HG02884 (cell line): ENCODE measurements around the gene CACNB4.

Source experiments
- ATAC-seq: cut with Tn5 transposase; IDR thresholded peaks from one replicate; pipeline ENCODE4 v1.9.1; 2021; ENCODE audit warnings: mild to moderate bottlenecking, moderate library complexity; ENCODE audit not compliant: unreplicated experiment

The CACNB4 gene

GRCh38 chr2:151837926-151838325 lies 260.9 kb downstream of the CACNB4 start:
- ATAC-seq, result no peak

- ATAC-seq, result peak; percentile 92
Measured at GRCh38 chr2:151833984-151834383, 264.9 kb downstream of the CACNB4 start.

GRCh38 chr2:151830961-151831360 lies 267.9 kb downstream of the CACNB4 start:
- no peak for ATAC-seq

- no peak for ATAC-seq
Measured at GRCh38 chr2:151828890-151829324, 269.9 kb downstream of the CACNB4 start.

- peak; percentile 95 for ATAC-seq
Measured at GRCh38 chr2:151828143-151828889, 270.5 kb downstream of the CACNB4 start, which contains the start of gene ARL5A. ARL5A (minus strand) TSS chr2:151828421; CDS start chr2:151828176, 245 bp downstream.

DNA sequence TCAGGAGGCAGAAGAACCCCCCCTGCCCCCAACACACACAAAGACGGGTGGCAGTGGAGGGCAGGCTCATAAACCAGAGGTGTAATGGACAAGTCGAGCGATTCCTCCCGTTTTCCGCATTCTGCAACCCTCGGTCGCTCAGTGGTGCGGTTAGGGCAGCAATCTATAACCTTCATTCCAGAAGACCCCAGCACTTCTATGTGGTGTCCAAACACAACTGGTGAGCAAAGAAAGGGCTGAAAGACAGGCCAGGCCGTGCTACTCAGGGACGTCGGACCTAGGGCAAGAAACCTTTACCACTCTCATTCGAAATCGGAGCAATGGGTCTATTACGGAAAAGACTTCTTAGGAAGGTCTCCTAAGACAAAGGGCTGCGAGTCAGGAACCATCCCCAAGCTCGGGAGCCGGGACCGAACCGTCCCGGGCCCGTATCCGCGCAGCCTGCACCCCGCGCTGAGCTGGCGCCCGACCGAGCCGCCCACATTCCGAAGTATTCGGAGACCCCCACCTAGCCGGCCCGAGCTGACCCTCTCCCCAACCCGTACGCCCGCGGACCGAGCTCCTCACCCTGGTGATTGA lies 271.2 kb downstream of the CACNB4 start:
- ATAC-seq, result peak; percentile 20

GRCh38 chr2:151826737-151827157 lies 272.1 kb downstream of the CACNB4 start:
- no peak for ATAC-seq

GRCh38 chr2:151824886-151825285 lies 274.0 kb downstream of the CACNB4 start:
- ATAC-seq, result no peak

GRCh38 chr2:151823651-151824050 lies 275.2 kb downstream of the CACNB4 start:
- ATAC-seq, result no peak

DNA sequence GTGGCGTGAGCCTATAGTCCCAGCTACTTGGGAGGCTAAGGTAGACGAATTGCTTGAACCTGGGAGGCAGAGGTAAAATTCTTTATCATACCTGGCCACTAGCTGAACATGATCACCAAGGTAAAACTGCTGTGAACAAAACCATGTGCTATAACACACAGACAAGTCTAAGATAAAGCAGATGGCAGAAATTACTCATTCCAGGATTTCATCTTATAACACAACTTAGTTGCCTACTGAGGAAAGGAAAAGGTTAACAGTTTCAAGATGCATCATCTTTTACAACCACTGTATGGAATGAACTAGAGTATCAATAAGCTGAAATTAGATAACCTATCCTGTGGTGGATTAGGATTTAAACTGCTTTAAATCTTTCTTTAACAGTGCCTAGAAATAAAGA lies 278.9 kb downstream of the CACNB4 start:
- ATAC-seq, result peak; percentile 85

DNA sequence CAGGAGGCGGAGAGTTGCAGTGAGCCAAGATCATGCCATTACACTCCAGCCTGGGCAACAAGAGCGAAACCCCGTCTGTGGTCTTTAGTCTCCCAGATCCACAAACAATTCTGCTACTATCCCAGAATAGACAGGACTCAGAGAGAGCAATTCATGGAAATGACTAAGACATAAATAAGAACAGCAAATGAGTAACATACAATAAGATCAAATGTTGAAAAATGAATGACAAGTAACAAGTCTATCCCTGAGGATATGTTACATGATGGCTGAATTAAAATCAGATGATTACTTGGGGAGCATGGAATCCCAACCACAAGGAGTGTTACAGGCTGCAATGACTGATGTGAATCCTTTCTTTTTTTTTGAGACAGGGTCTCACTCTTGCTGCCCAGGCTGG lies 280.9 kb downstream of the CACNB4 start:
- no peak for ATAC-seq

DNA sequence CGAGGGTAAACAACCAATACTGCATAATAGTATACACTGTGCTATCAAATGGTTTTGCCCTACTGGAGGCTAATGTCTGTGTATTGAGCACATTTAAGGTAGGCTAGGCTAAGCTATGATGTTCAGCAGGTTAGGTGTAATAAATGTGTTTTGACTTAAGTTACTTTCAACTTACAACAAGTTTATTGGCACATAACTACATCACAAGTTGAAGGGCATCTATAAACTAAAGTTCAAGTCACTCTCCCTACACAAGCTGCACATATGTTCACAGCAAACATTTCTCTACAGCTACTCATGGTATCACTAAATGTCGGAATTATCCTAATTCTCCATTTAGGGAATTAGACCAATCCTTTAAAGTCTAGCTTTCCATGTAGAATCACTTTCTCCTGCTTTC lies 282.0 kb downstream of the CACNB4 start:
- no peak for ATAC-seq

- ATAC-seq, result no peak
Measured at GRCh38 chr2:151815821-151816489, 282.9 kb downstream of the CACNB4 start.

DNA sequence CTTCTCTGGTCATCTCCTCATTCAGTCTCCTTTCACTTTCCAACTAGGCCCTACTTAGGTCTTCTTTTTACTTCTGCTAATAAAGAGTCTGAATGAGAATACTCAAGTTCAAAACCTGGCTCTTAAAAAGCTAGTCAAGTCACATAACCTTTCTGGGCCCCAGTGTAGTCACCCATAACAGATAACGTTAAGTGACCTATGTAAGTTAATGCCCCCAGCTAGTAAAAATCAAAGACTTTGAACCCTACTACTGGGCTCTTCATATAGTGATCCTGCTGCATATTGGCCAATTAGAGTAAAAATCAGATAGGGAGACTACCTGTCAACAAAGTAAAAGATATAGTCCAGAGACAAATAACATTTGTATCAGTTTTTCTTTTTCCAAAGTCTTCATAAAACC lies 288.4 kb downstream of the CACNB4 start:
- ATAC-seq, result no peak

DNA sequence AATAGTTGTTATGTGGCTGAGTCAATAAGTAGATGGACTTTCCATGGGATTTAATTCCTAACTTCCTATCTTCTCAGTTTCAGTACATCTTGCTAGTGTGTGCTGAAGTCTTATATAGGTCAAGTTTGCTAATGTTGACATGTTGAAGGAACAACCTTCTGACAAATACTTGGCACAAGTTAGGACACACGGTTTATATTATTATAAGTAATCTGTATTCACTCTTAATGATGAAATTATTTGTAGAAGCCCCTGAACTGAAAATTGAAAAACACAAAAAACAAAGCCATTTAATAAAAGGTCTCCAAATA lies 289.8 kb downstream of the CACNB4 start:
- no peak for ATAC-seq

DNA sequence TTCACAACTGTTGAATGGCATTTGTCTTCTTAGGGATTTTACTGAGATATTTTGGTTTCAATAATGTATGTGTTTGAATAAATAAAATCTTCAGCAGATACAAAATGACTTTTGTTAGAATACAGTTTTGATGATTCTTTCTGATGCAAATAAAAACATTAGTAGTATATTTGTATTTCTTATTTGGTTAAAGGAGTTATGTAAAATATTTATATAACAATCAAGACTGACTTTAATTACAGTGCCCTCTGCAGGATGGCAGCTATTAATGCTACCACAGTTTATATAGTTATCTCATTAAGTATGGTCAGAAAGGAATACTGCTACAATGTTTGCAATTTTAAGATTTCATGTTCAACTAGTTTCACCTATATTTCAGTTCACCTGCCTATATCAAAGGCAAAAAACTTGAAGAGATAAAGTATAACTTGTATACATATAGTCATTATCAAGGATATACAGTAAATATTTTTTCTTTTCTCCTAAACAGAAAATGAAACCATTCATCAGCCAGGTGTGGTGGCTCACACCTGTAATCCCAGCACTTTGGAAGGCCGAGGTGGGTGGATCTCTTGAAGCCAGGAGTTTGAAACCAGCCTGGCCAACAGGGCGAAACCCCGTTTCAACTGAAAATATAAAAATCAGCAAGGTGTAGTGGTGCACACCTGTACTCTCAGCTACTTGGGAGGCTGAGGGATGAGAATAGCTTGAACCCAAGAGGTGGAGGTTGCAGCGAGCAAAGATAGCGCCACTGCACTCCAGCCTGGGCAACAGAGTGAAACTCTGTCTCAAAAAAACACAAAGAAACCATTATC lies 290.4 kb downstream of the CACNB4 start:
- no peak for ATAC-seq

GRCh38 chr2:151805961-151806360 lies 292.9 kb downstream of the CACNB4 start:
- ATAC-seq, result no peak

DNA sequence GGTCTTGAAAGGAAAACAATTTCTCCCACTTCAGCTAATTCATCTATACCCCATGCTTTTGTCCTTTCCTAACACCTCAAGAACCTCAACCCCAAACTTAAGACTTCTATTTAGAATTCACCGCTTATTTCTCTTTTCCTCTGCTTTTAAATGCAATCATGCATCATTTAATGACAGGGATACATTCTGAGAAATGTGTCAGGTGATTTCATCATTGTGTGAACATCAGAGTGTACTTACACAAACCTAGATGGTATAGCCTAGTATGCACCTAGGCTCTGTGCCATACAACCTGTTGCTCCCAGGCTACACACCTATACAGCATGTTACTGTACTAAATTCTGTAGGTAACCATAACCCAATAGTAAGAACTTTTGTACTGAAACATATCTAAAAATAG lies 293.5 kb downstream of the CACNB4 start:
- ATAC-seq, result no peak

GRCh38 chr2:151803811-151804210 lies 295.0 kb downstream of the CACNB4 start:
- no peak for ATAC-seq

- ATAC-seq, result no peak
Measured at GRCh38 chr2:151802315-151802714, 296.5 kb downstream of the CACNB4 start.

DNA sequence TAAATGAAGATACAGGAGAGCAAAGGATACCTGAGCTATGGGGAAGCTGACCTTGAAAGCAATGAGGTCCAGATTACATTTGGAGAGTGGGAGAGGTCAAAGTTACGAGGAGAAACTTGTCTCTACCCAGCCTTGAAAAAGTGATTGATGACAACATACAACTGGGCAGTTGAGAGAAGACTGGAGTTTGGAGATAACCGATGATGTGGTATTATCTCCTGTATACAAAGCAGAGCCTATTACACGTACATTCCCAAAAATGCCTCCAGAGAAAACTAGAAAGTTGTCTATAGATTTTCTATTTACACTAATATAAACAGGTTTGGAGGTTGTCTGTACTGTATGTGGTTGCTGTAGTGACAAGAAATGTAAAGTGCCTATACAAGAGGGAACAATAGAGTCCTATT lies 299.0 kb downstream of the CACNB4 start:
- no peak for ATAC-seq
